Aortic smooth muscle cell (primary cell): ENCODE results near the gene TNP1. TPM values are rescaled to one million over a fixed set of nuclear protein-coding genes. Genes with fewer than 3 reads are reported as not detected.

Experiments used
- total RNA-seq: library from RNA; depleted of rRNA; stranded (reverse); fragments of >200 nt; gene quantifications from 2 replicates; pipeline ENCODE4 v1.2.3, GENCODE V29; 2014

TNP1 gene
- not detected in 2 replicates for total RNA-seq

GRCh38 chr2:216859944-216860343, at the start of gene TNP1:
Gene TNP1, minus strand, starts transcription at chr2:216860064. Its CDS starts 30 bp downstream, at chr2:216860034.

Other genes starting within 250 kb of the TNP1 start
- gene IGFBP2, start 226.6 kb downstream of the TNP1 start, total RNA-seq: 807 and 1,153 TPM in 2 replicates
- 139 and 270 TPM in 2 replicates for gene IGFBP5, start 164.5 kb downstream of the TNP1 start, total RNA-seq